ENCODE results near the gene SYT13. TPM values are rescaled to one million over a fixed set of nuclear protein-coding genes. Genes with fewer than 3 reads are reported as not detected.

The SYT13 gene
- total RNA-seq, 2 donors from 2014 or later: not detected

- DNase-seq (ENCODE audit: low spot score in 2 of 2) (no peak), ATAC-seq (no peak)
- H3K9me3 Mint-ChIP-seq: no peaks in the 10 kb centered on the region
- peaks cover 0 to 5% of the 10 kb centered on the region in 2 donors for H3K36me3 Mint-ChIP-seq
- no peak overlapping the region for H3K27ac Mint-ChIP-seq
These were observed 81.4 kb downstream of the SYT13 start for GRCh38 chr11:45204761-45205160.

DNA sequence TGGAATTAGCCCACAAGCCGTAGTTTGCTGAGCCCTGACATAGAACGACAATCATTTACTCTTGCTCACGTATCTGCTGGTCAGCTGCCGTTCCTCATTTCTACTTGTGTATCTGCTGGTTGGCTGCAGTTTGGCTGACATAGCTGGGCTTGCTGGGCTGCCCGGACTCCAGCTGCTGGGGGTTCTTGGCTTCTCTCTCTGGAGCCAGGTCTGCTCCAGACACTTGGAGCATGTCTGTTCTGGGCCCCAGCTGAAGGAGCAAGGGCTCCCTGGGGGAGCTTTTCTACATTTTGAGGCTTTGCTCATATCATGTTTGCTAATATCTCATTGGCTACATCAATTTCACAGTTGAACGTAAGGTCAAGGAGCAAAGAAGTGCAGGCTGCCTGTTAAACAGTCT, 92.4 kb downstream of the SYT13 start:
- H3K36me3 Mint-ChIP-seq: no peaks in the 10 kb centered on the region
- no peak for DNase-seq (ENCODE audit: low spot score in 2 of 2)

More for the DNA sequence above, 92.4 kb downstream of the SYT13 start:
- Mint-ChIP-seq H3K27ac (no peak overlapping the region), H3K9me3 (no peaks in the 10 kb centered on the region)
- ATAC-seq: no peak

Other genes with a start within 250 kb of the SYT13 start
- gene PRDM11, start 139.7 kb downstream of the SYT13 start, total RNA-seq: 1 to 10 TPM in 1 of 2 donors, under 1 TPM in 1; 0.57 to 1.5 TPM